Panc1 (cell line): ENCODE results near the gene B3GLCT.

ENCODE experiments used
- POLR2AphosphoS5 ChIP-seq: IDR thresholded peaks from 2 replicates; pipeline ENCODE4 v1.6.1; 2012; ENCODE audit warnings: mild to moderate bottlenecking, low read depth, low read length, moderate library complexity
- REST ChIP-seq, 2 experiments: IDR thresholded peaks; 2 replicates each; pipeline ENCODE4 v1.6.1; 2011 to 2012; ENCODE audit warnings: low read depth in 2 of 2, control low read depth in 1 of 2, low read length in 1 of 2, mild to moderate bottlenecking in 1 of 2, moderate library complexity in 1 of 2; ENCODE audit not compliant: insufficient read depth in 1 of 2
- TCF7L2 ChIP-seq: IDR thresholded peaks from 2 replicates; pipeline ENCODE4 v1.6.1; 2011; ENCODE audit warnings: mild to moderate bottlenecking, low read depth, low read length, inconsistent platforms
- TF ChIP-seq, protein P1 (sequence below): fragments of 450-650 bp; IDR thresholded peaks from 2 replicates; pipeline ENCODE4 v1.5.1; 2017; ENCODE audit warnings: mild to moderate bottlenecking

DNA sequence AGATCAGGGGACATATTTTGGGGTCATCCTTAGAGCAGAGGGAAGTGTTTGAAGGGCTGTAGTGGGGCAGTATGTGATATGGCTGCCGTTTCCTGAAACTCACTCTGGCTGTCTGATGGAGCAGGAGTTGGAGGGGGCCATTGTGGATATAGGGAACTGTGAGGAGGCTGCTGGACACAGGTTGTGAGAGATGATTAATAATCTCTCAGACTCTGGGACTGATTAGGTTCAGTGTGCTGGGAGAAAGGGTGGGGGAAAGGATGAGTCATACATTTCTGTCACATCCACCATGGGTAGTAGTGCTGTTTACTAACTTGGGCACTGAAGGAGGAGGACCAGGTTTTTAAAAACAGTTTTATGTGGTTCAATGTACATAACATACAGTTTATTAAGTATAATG is 4.8 kb downstream of the B3GLCT start:
- TF ChIP-seq TCF7L2 = no peak
- TF ChIP-seq, protein P1, sequence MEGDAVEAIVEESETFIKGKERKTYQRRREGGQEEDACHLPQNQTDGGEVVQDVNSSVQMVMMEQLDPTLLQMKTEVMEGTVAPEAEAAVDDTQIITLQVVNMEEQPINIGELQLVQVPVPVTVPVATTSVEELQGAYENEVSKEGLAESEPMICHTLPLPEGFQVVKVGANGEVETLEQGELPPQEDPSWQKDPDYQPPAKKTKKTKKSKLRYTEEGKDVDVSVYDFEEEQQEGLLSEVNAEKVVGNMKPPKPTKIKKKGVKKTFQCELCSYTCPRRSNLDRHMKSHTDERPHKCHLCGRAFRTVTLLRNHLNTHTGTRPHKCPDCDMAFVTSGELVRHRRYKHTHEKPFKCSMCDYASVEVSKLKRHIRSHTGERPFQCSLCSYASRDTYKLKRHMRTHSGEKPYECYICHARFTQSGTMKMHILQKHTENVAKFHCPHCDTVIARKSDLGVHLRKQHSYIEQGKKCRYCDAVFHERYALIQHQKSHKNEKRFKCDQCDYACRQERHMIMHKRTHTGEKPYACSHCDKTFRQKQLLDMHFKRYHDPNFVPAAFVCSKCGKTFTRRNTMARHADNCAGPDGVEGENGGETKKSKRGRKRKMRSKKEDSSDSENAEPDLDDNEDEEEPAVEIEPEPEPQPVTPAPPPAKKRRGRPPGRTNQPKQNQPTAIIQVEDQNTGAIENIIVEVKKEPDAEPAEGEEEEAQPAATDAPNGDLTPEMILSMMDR = no peak
- TF ChIP-seq REST (IDR thresholded peaks at IDR 0.05; ENCODE audit: insufficient read depth in 1 of 2, low read depth in 2 of 2, low read length in 1 of 2) = no peak
- TF ChIP-seq POLR2AphosphoS5 = no peak
